ENCODE measurements around the gene FER.

FER gene

GRCh38 chr5:109076741-109077140, 329.0 kb downstream of the FER start:
- H3K36me3 ChIP-seq (ENCODE audit: low read length), result no peaks in the 10 kb centered on the region
- TF ChIP-seq EZH2phosphoT487 (conservative IDR thresholded peaks at IDR 0.05; ENCODE audit: low read length), result no peak
- TF ChIP-seq CTCF (IDR thresholded peaks at IDR 0.05; ENCODE audit: insufficient read depth, low read length, poor library complexity, severe bottlenecking), result no peak
- H3F3A ChIP-seq (ENCODE audit: insufficient read depth), result no peaks in the 10 kb centered on the region; the same call in 1 of the 2 replicates
- no peak overlapping the region for H3K4me3 ChIP-seq (ENCODE audit: insufficient read depth, low read length, poor library complexity, severe bottlenecking)
- H3K9ac ChIP-seq (ENCODE audit: low read length), result no peak overlapping the region
- H3K79me2 ChIP-seq (ENCODE audit: insufficient read depth, low read length), result no peaks in the 10 kb centered on the region
- H4K20me1 ChIP-seq (ENCODE audit: low read depth, low read length), result no peaks in the 10 kb centered on the region
- H3K9me2 ChIP-seq (replicated peaks; ENCODE audit: insufficient read depth, low read length), result no peaks in the 10 kb centered on the region
- H3K27me3 ChIP-seq (ENCODE audit: low read length), result no peaks in the 10 kb centered on the region
- no peaks in the 10 kb centered on the region for H3K9me3 ChIP-seq (ENCODE audit: insufficient read depth, low read length)
- H3K4me2 ChIP-seq (ENCODE audit: low read depth, low read length, poor library complexity, severe bottlenecking), result no peak overlapping the region
- H2AFZ ChIP-seq (ENCODE audit: low read depth, low read length, severe bottlenecking), result no peak overlapping the region
- no peak overlapping the region for H3K27ac ChIP-seq (ENCODE audit: low read depth, low read length)

GRCh38 chr5:109078448-109078847, 330.8 kb downstream of the FER start:
- no peaks in the 10 kb centered on the region for H3K27me3 ChIP-seq (ENCODE audit: low read length)
- H3K9me2 ChIP-seq (replicated peaks; ENCODE audit: insufficient read depth, low read length), result no peaks in the 10 kb centered on the region
- H4K20me1 ChIP-seq (ENCODE audit: low read depth, low read length), result no peaks in the 10 kb centered on the region
- no peak overlapping the region for H3K4me2 ChIP-seq (ENCODE audit: low read depth, low read length, poor library complexity, severe bottlenecking)
- H3K9me3 ChIP-seq (ENCODE audit: insufficient read depth, low read length), result no peaks in the 10 kb centered on the region
- H3K4me3 ChIP-seq (ENCODE audit: insufficient read depth, low read length, poor library complexity, severe bottlenecking), result no peak overlapping the region
- no peaks in the 10 kb centered on the region for H3K79me2 ChIP-seq (ENCODE audit: insufficient read depth, low read length)
- no peak overlapping the region for H3K9ac ChIP-seq (ENCODE audit: low read length)
- no peak overlapping the region for H3K27ac ChIP-seq (ENCODE audit: low read depth, low read length)
- TF ChIP-seq EZH2phosphoT487 (conservative IDR thresholded peaks at IDR 0.05; ENCODE audit: low read length) (no peak), CTCF (IDR thresholded peaks at IDR 0.05; ENCODE audit: insufficient read depth, low read length, poor library complexity, severe bottlenecking) (no peak)
- H2AFZ ChIP-seq (ENCODE audit: low read depth, low read length, severe bottlenecking), result no peak overlapping the region
- H3F3A ChIP-seq (ENCODE audit: insufficient read depth), result no peaks in the 10 kb centered on the region; the same call in 1 of the 2 replicates
- H3K36me3 ChIP-seq (ENCODE audit: low read length), result no peaks in the 10 kb centered on the region

- Histone ChIP-seq H3K9me3 (ENCODE audit: insufficient read depth, low read length) (no peaks in the 10 kb centered on the region), H3K4me2 (ENCODE audit: low read depth, low read length, poor library complexity, severe bottlenecking) (no peak overlapping the region)
These were observed 332.8 kb downstream of the FER start for GRCh38 chr5:109080481-109080880.

More at GRCh38 chr5:109080481-109080880, 332.8 kb downstream of the FER start:
- H2AFZ ChIP-seq (ENCODE audit: low read depth, low read length, severe bottlenecking), result no peak overlapping the region
- no peaks in the 10 kb centered on the region for H3K36me3 ChIP-seq (ENCODE audit: low read length)
- no peaks in the 10 kb centered on the region for H3K27me3 ChIP-seq (ENCODE audit: low read length)
- no peaks in the 10 kb centered on the region; the same call in 1 of the 2 replicates for H3F3A ChIP-seq (ENCODE audit: insufficient read depth)
- no peak overlapping the region for H3K27ac ChIP-seq (ENCODE audit: low read depth, low read length)
- H3K79me2 ChIP-seq (ENCODE audit: insufficient read depth, low read length), result no peaks in the 10 kb centered on the region
- TF ChIP-seq EZH2phosphoT487 (conservative IDR thresholded peaks at IDR 0.05; ENCODE audit: low read length), result no peak
- TF ChIP-seq CTCF (IDR thresholded peaks at IDR 0.05; ENCODE audit: insufficient read depth, low read length, poor library complexity, severe bottlenecking), result no peak
- no peak overlapping the region for H3K9ac ChIP-seq (ENCODE audit: low read length)
- H3K4me3 ChIP-seq (ENCODE audit: insufficient read depth, low read length, poor library complexity, severe bottlenecking), result no peak overlapping the region
- H4K20me1 ChIP-seq (ENCODE audit: low read depth, low read length), result no peaks in the 10 kb centered on the region
- no peaks in the 10 kb centered on the region for H3K9me2 ChIP-seq (replicated peaks; ENCODE audit: insufficient read depth, low read length)

Data from SU-DHL-6 (cell line).